ENCODE data around the gene MAP2K2. TPM values are rescaled to one million over a fixed set of nuclear protein-coding genes. Genes with fewer than 3 reads are reported as not detected.

The MAP2K2 gene
- total and polyA plus RNA-seq, 4 donors, result 40.3 to 72.7 (median 54.1) TPM

GRCh38 chr19:4057931-4058692 lies 65.8 kb downstream of the MAP2K2 start:
- Histone ChIP-seq H3K36me3 (ENCODE audit: control insufficient read depth in 4 of 4, insufficient read depth in 3 of 4, low read depth in 1 of 4, low read length in 3 of 4) (peaks cover 2 to 20% (median 15%) of the 10 kb centered on the region in 4 donors), H3K4me1 (ENCODE audit: control insufficient read depth in 4 of 4, insufficient read depth in 4 of 4, low read length in 3 of 4) (peaks cover 44 to 72% (median 56%) of the 10 kb centered on the region in 4 donors), H3K27ac (ENCODE audit: low read depth in 1 of 2, low read length in 2 of 2) (peak overlapping the region; percentile 86 to 94), H3K9me3 (ENCODE audit: control insufficient read depth in 4 of 4, low read length in 3 of 4) (no peaks in the 10 kb centered on the region), H3K9ac (ENCODE audit: low read depth in 1 of 2, low read length in 2 of 2) (peak overlapping the region in 1 of 2 donors; percentile 60), H3K4me3 (ENCODE audit: low read depth in 1 of 3, low read length in 3 of 3) (peak overlapping the region in 1 of 3 donors; percentile 8), H3K27me3 (ENCODE audit: control insufficient read depth in 4 of 4, insufficient read depth in 4 of 4, low read length in 3 of 4) (no peaks in the 10 kb centered on the region)
- TF ChIP-seq YY1 (IDR thresholded peaks at IDR 0.05), result peak; percentile 22
- no peak for TF ChIP-seq TAF1 (conservative IDR thresholded peaks at IDR 0.05)
- no peak for TF ChIP-seq HNF4A (conservative IDR thresholded peaks at IDR 0.05)
- peak; percentile 77 to 92 for TF ChIP-seq EGR1 (IDR thresholded peaks at IDR 0.05; ENCODE audit: low read depth in 2 of 2)
- TF ChIP-seq REST (IDR thresholded peaks at IDR 0.05), result peak; percentile 21
- TF ChIP-seq SP1 (IDR thresholded peaks at IDR 0.05), result peak; percentile 16
- TF ChIP-seq FOXA2 (IDR thresholded peaks at IDR 0.05), result no peak
- no peak for TF ChIP-seq HNF4G (IDR thresholded peaks at IDR 0.05)
- TF ChIP-seq RAD21 (IDR thresholded peaks at IDR 0.05), result peak; percentile 15 to 33
- TF ChIP-seq MAX (IDR thresholded peaks at IDR 0.05), result no peak
- TF ChIP-seq CTCF (IDR thresholded peaks at IDR 0.05; ENCODE audit: low read depth, low read length, missing input control), result peak; percentile 8
- peak; percentile 48 for TF ChIP-seq NR2F2 (IDR thresholded peaks at IDR 0.05)
- TF ChIP-seq ATF3 (IDR thresholded peaks at IDR 0.05), result peak; percentile 76
- TF ChIP-seq ZBTB33 (IDR thresholded peaks at IDR 0.05), result no peak
- peak in 1 of 2 donors; percentile 22 for TF ChIP-seq RXRA (IDR thresholded peaks at IDR 0.05)
- peak; percentile 92 to 95 for TF ChIP-seq JUND (IDR thresholded peaks at IDR 0.05)
- no peak for TF ChIP-seq FOXA1 (IDR thresholded peaks at IDR 0.05)
- no peak for TF ChIP-seq GABPA (IDR thresholded peaks at IDR 0.05 in 1 of 2, conservative IDR thresholded peaks at IDR 0.05 in 1 of 2)
- peak; percentile 68 for DNase-seq (ENCODE audit: low spot score)
- 23% methylated on average over 22 of the region's 22 CpGs for WGBS

Data from liver (tissue), 9 donors.